Sigmoid colon (tissue), 3 donors: ENCODE results near the gene HOXD8.

ENCODE experiments used
- CTCF ChIP-seq, 4 experiments: fragments of 450-650 bp in 3 of 4; fragments of 200-600 bp in 1 of 4; IDR thresholded peaks; one replicate each; pipeline ENCODE4 v1.5.1; 2016 to 2019; ENCODE audit warnings: antibody characterized with exemption in 4 of 4, mild to moderate bottlenecking in 3 of 4, moderate library complexity in 2 of 4
- POLR2A ChIP-seq, 2 donors: fragments of 450-650 bp; IDR thresholded peaks; one replicate each; pipeline ENCODE4 v1.6.1; 2016; ENCODE audit warnings: antibody characterized with exemption in 2 of 2, mild to moderate bottlenecking in 2 of 2, moderate library complexity in 2 of 2

- TF ChIP-seq CTCF (IDR thresholded peaks at IDR 0.05) = peak; percentile 77 to 83 (median 80)
- TF ChIP-seq POLR2A (IDR thresholded peaks at IDR 0.05) = no peak
Measured at GRCh38 chr2:176088048-176088936, 41.2 kb upstream of the HOXD8 start.
